ENCODE measurements around the gene FKBP3. TPM values are rescaled to one million over a fixed set of nuclear protein-coding genes. Genes with fewer than 3 reads are reported as not detected.

FKBP3 gene
- total RNA-seq, 4 donors from 2014 or later: 28.5 to 68.1 (median 31.3) TPM

DNA sequence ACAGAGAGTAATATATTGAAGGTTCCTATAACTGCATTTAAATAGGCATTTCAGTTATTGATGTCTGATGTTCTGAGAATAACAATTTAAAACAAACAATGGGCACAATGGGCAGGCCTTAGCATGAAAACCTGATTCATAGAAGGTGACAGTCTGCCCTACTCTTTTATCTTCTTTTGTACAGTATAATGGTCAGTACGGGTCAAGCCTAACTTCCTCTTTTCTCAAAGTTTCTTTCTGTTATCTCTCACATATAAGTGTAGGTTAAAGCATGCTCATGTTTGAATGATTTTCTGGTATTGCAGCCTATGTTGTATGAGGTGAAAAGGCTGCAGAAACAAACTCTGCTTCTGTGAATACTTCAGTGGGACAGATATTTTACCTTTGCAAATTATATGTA, 14.2 kb downstream of the FKBP3 start:
- TF ChIP-seq POLR2A (IDR thresholded peaks at IDR 0.05; ENCODE audit: low read depth) (no peak), EP300 (IDR thresholded peaks at IDR 0.05) (no peak), POLR2AphosphoS5 (IDR thresholded peaks at IDR 0.05) (no peak)
- TF ChIP-seq, protein P1, sequence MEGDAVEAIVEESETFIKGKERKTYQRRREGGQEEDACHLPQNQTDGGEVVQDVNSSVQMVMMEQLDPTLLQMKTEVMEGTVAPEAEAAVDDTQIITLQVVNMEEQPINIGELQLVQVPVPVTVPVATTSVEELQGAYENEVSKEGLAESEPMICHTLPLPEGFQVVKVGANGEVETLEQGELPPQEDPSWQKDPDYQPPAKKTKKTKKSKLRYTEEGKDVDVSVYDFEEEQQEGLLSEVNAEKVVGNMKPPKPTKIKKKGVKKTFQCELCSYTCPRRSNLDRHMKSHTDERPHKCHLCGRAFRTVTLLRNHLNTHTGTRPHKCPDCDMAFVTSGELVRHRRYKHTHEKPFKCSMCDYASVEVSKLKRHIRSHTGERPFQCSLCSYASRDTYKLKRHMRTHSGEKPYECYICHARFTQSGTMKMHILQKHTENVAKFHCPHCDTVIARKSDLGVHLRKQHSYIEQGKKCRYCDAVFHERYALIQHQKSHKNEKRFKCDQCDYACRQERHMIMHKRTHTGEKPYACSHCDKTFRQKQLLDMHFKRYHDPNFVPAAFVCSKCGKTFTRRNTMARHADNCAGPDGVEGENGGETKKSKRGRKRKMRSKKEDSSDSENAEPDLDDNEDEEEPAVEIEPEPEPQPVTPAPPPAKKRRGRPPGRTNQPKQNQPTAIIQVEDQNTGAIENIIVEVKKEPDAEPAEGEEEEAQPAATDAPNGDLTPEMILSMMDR (IDR thresholded peaks at IDR 0.05): no peak

DNA sequence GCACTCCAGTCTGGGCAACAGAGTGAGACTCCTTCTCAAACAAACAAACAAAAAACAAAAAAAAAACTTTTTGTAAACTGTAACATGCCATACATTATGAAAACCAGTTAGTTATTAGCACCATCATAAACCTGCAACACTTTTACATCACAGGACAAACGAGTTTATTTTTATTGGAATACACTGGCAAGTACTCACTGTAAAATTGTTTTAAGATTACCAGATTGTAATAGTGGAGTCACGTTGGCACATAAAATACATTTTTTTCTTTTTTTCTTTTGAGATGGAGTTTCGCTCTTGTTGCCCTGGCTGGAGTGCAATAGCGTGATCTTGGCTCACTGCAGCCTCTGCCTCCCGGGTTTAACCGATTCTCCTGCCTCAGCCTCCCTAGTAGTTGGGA, 15.7 kb downstream of the FKBP3 start:
- no peaks in the 10 kb centered on the region for H3K9me3 ChIP-seq
- no peak for DNase-seq (ENCODE audit: extremely low spot score)
- TF ChIP-seq, protein P1 (IDR thresholded peaks at IDR 0.05): no peak
- TF ChIP-seq POLR2AphosphoS5 (IDR thresholded peaks at IDR 0.05) (no peak), EP300 (IDR thresholded peaks at IDR 0.05) (no peak), POLR2A (IDR thresholded peaks at IDR 0.05; ENCODE audit: low read depth) (no peak)
- 79% methylated on average over 6 of the region's 6 CpGs for WGBS
- H3K4me1 ChIP-seq: no peaks in the 10 kb centered on the region
- intact Hi-C loops (cut with DNase I): no loop called here
- no peak overlapping the region for H3K4me3 ChIP-seq
- H3K36me3 ChIP-seq: peaks cover 66 to 100% (median 84%) of the 10 kb centered on the region in 4 donors
- H3K27me3 ChIP-seq: no peaks in the 10 kb centered on the region
- H3K27ac ChIP-seq (replicated peaks in 1 of 4): no peak overlapping the region

More for the DNA sequence above, 14.2 kb downstream of the FKBP3 start:
- intact Hi-C loops (cut with DNase I): no loop called here
- DNase-seq (ENCODE audit: extremely low spot score): no peak
- Histone ChIP-seq H3K4me1 (no peaks in the 10 kb centered on the region), H3K9me3 (no peaks in the 10 kb centered on the region), H3K27me3 (no peaks in the 10 kb centered on the region), H3K36me3 (peaks cover 60 to 100% (median 88%) of the 10 kb centered on the region in 4 donors), H3K27ac (replicated peaks in 1 of 4) (no peak overlapping the region), H3K4me3 (no peak overlapping the region)
- WGBS: 89% methylated on average over 1 of the region's 1 CpG

DNA sequence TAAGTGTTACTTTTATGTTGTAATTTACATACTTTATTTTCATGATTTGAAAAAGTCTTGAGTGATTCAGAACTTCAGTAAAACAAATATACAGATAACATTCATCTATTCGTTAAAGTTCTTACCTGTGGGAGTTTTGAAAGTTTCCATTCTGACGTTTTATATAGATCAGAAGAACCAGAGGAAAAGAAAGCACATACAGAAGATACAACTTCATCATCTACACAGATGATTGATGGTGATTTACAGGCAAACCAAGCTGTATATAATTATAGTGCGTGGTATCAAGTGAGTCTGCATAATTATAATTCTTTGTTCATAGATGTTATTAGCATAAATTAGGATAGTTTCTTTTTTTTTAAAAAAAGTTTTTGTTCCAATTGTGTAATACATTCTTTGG, 20.0 kb downstream of the FKBP3 start:
- no peaks in the 10 kb centered on the region for H3K9me3 ChIP-seq
- WGBS: 78% methylated on average over 3 of the region's 3 CpGs

DNA sequence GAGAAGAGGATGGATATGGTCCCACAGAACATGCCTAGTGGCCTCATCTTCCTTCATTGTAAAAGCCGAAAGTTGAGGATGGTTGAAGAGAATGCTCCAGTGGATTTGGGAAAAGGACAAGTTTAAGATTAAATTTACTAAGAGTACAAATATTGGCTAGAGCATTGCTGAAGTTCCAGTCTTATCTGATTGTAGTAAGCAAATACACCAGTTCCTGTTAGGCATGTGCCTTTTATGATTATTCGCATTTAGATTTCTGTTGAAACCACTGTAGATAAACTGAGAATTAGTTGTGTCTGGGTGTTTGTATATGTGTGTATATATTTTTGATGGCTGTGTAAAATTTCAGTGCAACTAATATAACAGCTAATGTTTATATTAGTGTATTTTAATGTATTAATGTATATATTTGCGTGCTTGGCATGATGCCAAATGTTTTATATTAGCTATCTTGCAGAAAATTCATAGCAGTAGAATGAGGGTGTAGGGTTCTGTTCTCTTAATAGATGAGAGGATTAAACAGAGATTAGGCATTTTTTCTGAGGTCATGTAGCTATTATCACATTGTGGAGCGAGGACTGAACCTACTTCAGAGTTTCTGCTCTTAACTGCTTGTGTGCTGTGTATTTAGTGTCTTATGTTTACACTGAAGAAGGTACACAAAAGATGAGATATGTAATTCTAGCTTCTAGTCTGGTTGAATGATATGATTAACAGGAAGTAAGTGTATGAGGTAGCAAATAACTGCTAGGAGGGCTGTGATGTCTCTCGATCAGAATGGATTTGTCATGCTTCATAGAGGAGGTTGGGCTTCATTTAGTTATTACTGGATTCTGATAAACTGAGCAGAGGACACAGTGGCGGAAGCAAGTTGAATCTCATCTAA, 21.1 kb downstream of the FKBP3 start:
- 84% methylated on average over 6 of the region's 6 CpGs for WGBS
- Histone ChIP-seq H3K9me3 (no peaks in the 10 kb centered on the region), H3K36me3 (peaks cover 37 to 92% (median 76%) of the 10 kb centered on the region in 4 donors), H3K4me3 (no peak overlapping the region), H3K4me1 (no peaks in the 10 kb centered on the region), H3K27ac (replicated peaks in 1 of 4) (no peak overlapping the region), H3K27me3 (no peaks in the 10 kb centered on the region)
- TF ChIP-seq, protein P1 (IDR thresholded peaks at IDR 0.05): no peak
- TF ChIP-seq POLR2A (IDR thresholded peaks at IDR 0.05; ENCODE audit: low read depth) (no peak), POLR2AphosphoS5 (IDR thresholded peaks at IDR 0.05) (no peak), EP300 (IDR thresholded peaks at IDR 0.05) (no peak)
- DNase-seq (ENCODE audit: extremely low spot score): no peak
- intact Hi-C loops (cut with DNase I): no loop called here

More for the DNA sequence above, 20.0 kb downstream of the FKBP3 start:
- no peaks in the 10 kb centered on the region for H3K4me1 ChIP-seq
- no peak for DNase-seq (ENCODE audit: extremely low spot score)
- no peak for TF ChIP-seq EP300 (IDR thresholded peaks at IDR 0.05)
- TF ChIP-seq POLR2A (IDR thresholded peaks at IDR 0.05; ENCODE audit: low read depth): no peak
- intact Hi-C loops (cut with DNase I): no loop called here
- H3K27me3 ChIP-seq: no peaks in the 10 kb centered on the region
- H3K36me3 ChIP-seq: peaks cover 45 to 92% (median 80%) of the 10 kb centered on the region in 4 donors
- no peak overlapping the region for H3K27ac ChIP-seq (replicated peaks in 1 of 4)
- H3K4me3 ChIP-seq: no peak overlapping the region

DNA sequence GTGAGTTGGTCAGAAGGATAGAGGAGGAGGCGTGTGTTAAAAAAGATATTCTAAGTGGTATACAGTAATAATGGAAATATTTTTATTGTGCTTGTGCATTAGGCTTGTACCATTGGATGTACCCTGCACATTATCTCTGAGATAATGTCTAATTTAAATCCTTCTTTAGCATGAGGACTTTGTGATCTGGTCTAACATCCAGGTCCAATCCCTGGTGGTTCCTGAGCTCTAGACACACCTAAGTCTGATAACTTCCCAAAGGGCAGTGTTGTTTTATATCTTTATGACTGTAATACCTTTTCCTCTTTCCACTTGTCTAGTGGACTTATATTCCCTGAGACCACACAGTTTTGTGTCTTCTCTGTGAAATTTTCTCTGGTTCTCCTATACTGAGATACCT, 29.7 kb downstream of the FKBP3 start:
- Histone ChIP-seq H3K27me3 (no peaks in the 10 kb centered on the region), H3K9me3 (no peaks in the 10 kb centered on the region), H3K27ac (replicated peaks in 1 of 4) (no peak overlapping the region), H3K4me1 (no peaks in the 10 kb centered on the region), H3K36me3 (peaks cover 11 to 93% (median 60%) of the 10 kb centered on the region in 4 donors), H3K4me3 (no peak overlapping the region)
- DNase-seq (ENCODE audit: extremely low spot score): no peak
- TF ChIP-seq POLR2A (IDR thresholded peaks at IDR 0.05; ENCODE audit: low read depth) (no peak), POLR2AphosphoS5 (IDR thresholded peaks at IDR 0.05) (no peak), EP300 (IDR thresholded peaks at IDR 0.05) (no peak)
- TF ChIP-seq, protein P1 (IDR thresholded peaks at IDR 0.05): no peak
- intact Hi-C loops (cut with DNase I): no loop called here
- WGBS: 95% methylated on average over 1 of the region's 1 CpG
